Prostate gland (tissue), 2 donors: ENCODE results near the gene PRKAR1B.

Experiments used
- CTCF ChIP-seq, 4 experiments: fragments of 200-600 bp in 2 of 4; fragments of 450-650 bp in 2 of 4; sonication (generic) in 2 of 4; IDR thresholded peaks; 1 replicate in 3 of 4; 2 replicates in 1 of 4; pipeline ENCODE4 v1.5.1; 2016 to 2019; ENCODE audit warnings: antibody characterized with exemption in 4 of 4, mild to moderate bottlenecking in 2 of 4, moderate library complexity in 2 of 4
- POLR2A ChIP-seq: fragments of 450-650 bp; IDR thresholded peaks from one replicate; pipeline ENCODE4 v1.6.1; 2016; ENCODE audit warnings: antibody characterized with exemption, mild to moderate bottlenecking
- POLR2AphosphoS5 ChIP-seq: sonication (generic); formaldehyde crosslinking; IDR thresholded peaks from one replicate; pipeline ENCODE4 v1.6.1; 2017; ENCODE audit warnings: antibody characterized with exemption

GRCh38 chr7:608361-608760 is 118.7 kb downstream of the PRKAR1B start:
- TF ChIP-seq CTCF (IDR thresholded peaks at IDR 0.05) (no peak), POLR2AphosphoS5 (no peak), POLR2A (no peak)
